ENCODE results near the gene FSIP1. TPM values are rescaled to one million over a fixed set of nuclear protein-coding genes. Genes with fewer than 3 reads are reported as not detected.

Gene FSIP1
- total RNA-seq (2022; extraction: Qiagen RNA extraction): 0.70 to 1.1 TPM (median 0.89 TPM) in 5 replicates

DNA sequence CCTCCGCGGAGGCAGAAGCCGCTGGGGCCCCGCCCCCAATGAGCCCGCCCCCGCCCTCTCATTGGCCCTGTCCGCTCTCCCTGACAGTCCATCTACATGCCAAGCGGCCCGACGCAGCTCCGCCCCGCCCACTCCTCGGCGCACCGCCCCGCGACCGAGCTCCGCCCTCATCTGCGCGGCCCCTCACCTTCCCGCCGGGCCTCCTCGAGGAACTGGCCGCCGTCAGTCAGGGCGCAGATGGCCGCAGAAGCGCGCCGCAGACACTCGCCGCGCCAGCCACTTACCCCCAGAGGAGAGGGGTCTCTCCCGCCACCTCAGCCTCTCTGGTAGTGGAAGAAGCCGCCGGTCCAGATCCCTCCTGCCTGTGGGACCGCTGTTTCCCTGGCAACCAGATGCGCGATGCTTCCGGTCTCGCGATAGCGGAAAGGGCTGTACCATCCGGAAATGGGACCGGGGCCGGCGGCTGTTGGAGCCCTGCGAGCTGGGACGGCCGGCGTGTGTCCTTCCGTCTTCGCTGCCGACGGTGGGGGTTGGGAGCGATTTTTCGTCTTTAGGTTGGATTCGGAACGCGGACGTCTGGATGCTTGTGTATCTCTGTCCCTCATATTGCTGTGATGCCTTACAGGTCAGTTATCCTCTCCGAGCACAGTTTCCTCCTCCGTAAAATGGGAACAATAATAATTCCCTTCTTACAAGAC lies at the start of gene FSIP1:
Gene FSIP1 (minus strand): TSS at position 401 of the 698 bp plus-strand sequence. CDS start 6,317 bp downstream, outside the sequence.

DNA sequence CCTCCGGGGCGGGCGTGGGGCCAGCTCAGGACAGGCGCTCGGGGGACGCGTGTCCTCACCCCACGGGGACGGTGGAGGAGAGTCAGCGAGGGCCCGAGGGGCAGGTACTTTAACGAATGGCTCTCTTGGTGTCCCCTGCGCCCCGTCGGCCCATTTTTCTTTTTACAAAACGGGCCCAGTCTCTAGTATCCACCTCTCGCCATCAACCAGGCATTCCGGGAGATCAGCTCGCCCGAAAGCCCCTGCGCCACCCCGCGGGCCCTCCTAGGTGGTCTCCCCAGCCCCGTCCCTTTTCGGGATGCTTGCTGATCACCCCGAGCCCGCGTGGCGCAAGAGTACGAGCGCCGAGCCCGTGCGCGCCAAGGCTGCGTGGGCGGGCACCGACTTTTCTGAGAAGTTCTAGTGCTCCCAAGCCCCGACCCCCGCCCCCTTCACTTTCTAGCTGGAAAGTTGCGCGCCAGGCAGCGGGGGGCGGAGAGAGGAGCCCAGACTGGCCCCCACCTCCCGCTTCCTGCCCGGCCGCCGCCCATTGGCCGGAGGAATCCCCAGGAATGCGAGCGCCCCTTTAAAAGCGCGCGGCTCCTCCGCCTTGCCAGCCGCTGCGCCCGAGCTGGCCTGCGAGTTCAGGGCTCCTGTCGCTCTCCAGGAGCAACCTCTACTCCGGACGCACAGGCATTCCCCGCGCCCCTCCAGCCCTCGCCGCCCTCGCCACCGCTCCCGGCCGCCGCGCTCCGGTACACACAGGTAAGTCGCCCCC lies 202.0 kb downstream of the FSIP1 start, which contains the start of gene THBS1:
Gene THBS1 (plus strand): TSS at position 595 of the 757 bp plus-strand sequence. CDS start 779 bp downstream, outside the sequence.

Other genes starting within 250 kb of the FSIP1 start
- 36.1 to 61.3 TPM (median 47.5 TPM) in 5 replicates for gene THBS1, start 201.8 kb downstream of the FSIP1 start, total RNA-seq (2022; extraction: Qiagen RNA extraction)
- gene GPR176, start 137.4 kb upstream of the FSIP1 start, total RNA-seq (2022; extraction: Qiagen RNA extraction): 8.6 to 12.3 TPM (median 11.4 TPM) in 5 replicates
- 15.1 to 19.3 TPM (median 18.9 TPM) in 5 replicates for gene EIF2AK4, start 151.3 kb upstream of the FSIP1 start, total RNA-seq (2022; extraction: Qiagen RNA extraction)